Heart right ventricle (tissue), 12 donors: ENCODE results near the gene KPNA1. TPM values are rescaled to one million over a fixed set of nuclear protein-coding genes. Genes with fewer than 3 reads are reported as not detected.

Experiments
- polyA plus RNA-seq, 2 donors: library from polyadenylated mRNA; stranded (reverse); fragments of 200-250 nt; gene quantifications; one replicate each; pipeline ENCODE4 v1.2.3, GENCODE V29; 2013
- total RNA-seq, 10 donors: library from RNA; stranded (reverse); fragmentation: NEBNext Ultra II Directional in 3 of 10; extraction: Animal tissue kit (Norgen Biotek cat#: 25700) in 3 of 10; gene quantifications; one replicate each; pipeline versions ENCODE4 v1.2.1 to v1.2.4, GENCODE V29; 2021 to 2023
- donor health status: ischemic (EF 13 %, LVEDD 7.1; RV severe dilation, severe dysfunction).
- donor health status: healthy with polysubstance abuse.
- donor health status: DM: no; HTN: yes; CAD: no.
- donor health status: DM: no; HTN: no; CAD: no.
- donor health status: ischemic (EF 25% LVEDD 6.9; RV normal size, moderate dysfunction).
- donor health status: ischemic (EF 25% LVEDD 5.7; RV mildly dilated, moderate dysfunction).
- donor health status: healthy.
- donor health status: nonischemic (EF 11% LVEDD 7.7; RV severe dilation, severe dysfunction).
- donor health status: DM: yes; HTN: yes; CAD: no.
- donor health status: PGD.
- donor health status: ischemic (EF 29% LVEDD 5.4; RV normal size, mild dysfunction).
- donor health status: nonischemic (EF 23%, LVEDD 6.1; RV moderate dilation, normal function).

The KPNA1 gene
- total and polyA plus RNA-seq, 12 donors, result 14.5 to 121 (median 84.1) TPM

Other genes with a start within 250 kb of the KPNA1 start
- 1 to 10 TPM in 5 of 10 donors, under 1 TPM in 4, not detected in 1; 0.42 to 5.5 (median 1.1) TPM for gene CSTA, start 189.7 kb downstream of the KPNA1 start, total RNA-seq
- 1 to 10 TPM; 2.5 to 4.6 TPM for gene CSTA, start 189.7 kb downstream of the KPNA1 start, polyA plus RNA-seq
- gene MIX23, start 131.7 kb downstream of the KPNA1 start, total RNA-seq, result 10 to 100 TPM; 23.8 to 42.3 (median 28.5) TPM
- gene MIX23, start 131.7 kb downstream of the KPNA1 start, polyA plus RNA-seq, result 10 to 100 TPM; 47.7 to 58.4 TPM
- gene FAM162A, start 130.8 kb downstream of the KPNA1 start, total RNA-seq, result 100 to 1,000 TPM; 111 to 162 (median 131) TPM
- 100 to 1,000 TPM; 176 to 219 TPM for gene FAM162A, start 130.8 kb downstream of the KPNA1 start, polyA plus RNA-seq
- 1 to 10 TPM; 2.1 to 3.9 (median 2.9) TPM for gene WDR5B, start 98.9 kb downstream of the KPNA1 start, total RNA-seq
- gene WDR5B, start 98.9 kb downstream of the KPNA1 start, polyA plus RNA-seq, result 1 to 10 TPM; 1.8 TPM
- 10 to 100 TPM in 9 of 10 donors, 1 to 10 TPM in 1; 9.1 to 60.4 (median 15.2) TPM for gene PARP9, start 49.4 kb upstream of the KPNA1 start, total RNA-seq
- 10 to 100 TPM in 1 of 2 donors, 1 to 10 TPM in 1; 7.1 to 18.1 TPM for gene PARP9, start 49.4 kb upstream of the KPNA1 start, polyA plus RNA-seq
- gene DTX3L, start 49.4 kb upstream of the KPNA1 start, total RNA-seq, result 10 to 100 TPM in 6 of 10 donors, 1 to 10 TPM in 4; 8.0 to 61.1 (median 14.4) TPM
- gene DTX3L, start 49.4 kb upstream of the KPNA1 start, polyA plus RNA-seq, result 1 to 10 TPM; 3.2 to 7.4 TPM
- gene PARP15, start 62.7 kb upstream of the KPNA1 start, total RNA-seq, result 1 to 10 TPM in 1 of 10 donors, under 1 TPM in 9; 0.21 to 1.7 (median 0.60) TPM
- gene PARP15, start 62.7 kb upstream of the KPNA1 start, polyA plus RNA-seq, result 1 to 10 TPM in 1 of 2 donors, under 1 TPM in 1; 0.23 to 1.5 TPM
- gene PARP14, start 165.9 kb upstream of the KPNA1 start, total RNA-seq, result 10 to 100 TPM in 9 of 10 donors, 1 to 10 TPM in 1; 8.9 to 81.9 (median 13.2) TPM
- 10 to 100 TPM in 1 of 2 donors, 1 to 10 TPM in 1; 4.1 to 13.5 TPM for gene PARP14, start 165.9 kb upstream of the KPNA1 start, polyA plus RNA-seq